ENCODE results near the gene LRRC19. TPM values are rescaled to one million over a fixed set of nuclear protein-coding genes. Genes with fewer than 3 reads are reported as not detected.
A peak's percentile ranks its signal among the peaks of the same experiment; 100 is the strongest.

The LRRC19 gene
- total RNA-seq, 1 experiment from 2014 or later, result not detected

DNA sequence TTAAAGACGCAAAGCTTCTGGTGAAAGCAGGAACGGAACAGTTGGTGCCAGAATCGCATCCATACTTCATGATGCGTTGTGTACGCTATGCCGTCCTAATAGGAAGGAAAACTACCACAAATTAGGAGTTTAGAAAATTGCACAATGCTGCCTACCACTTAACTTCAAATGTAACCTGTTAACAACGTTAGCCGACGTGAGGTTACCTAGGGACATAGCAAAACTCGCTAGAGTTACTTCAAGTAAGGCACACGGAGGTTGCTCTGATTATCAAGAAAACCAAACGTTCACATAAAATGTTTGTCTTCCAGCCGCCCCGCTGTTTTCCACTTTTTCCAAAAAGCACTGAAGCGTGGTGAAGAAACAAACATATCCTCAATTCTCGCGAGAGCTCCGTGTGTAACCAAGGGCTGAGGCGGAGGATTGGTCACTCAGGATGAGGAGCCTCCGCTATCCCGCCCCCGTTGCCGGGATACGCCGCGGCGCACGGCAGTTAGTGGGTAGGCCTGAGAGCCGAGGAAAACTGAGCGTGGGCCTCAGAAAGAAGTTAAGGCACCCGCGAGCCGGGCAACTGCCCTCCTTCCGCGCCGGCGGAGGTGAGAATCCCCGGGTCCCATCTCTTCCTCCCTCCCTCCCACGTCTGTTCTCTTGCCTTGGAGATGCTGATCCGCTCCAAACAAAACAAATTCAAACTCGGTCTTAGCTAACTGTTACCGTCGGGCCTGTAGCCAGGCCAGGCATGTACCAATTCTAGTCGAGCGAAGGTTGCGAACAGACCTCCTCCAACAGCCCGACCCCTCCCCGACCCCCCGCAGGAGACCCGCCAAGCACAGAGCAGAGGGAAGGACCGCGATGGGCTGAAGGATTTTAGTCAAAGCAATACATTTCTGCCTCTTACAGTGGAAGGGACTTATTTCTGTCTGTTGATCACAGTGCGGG lies 49.3 kb downstream of the LRRC19 start, which contains the start of gene IFT74:
TSS of gene IFT74 (plus strand) at position 492 of the 939 bp plus-strand sequence. CDS start 5,556 bp downstream, outside the sequence.
- Histone ChIP-seq H3K79me2 (ENCODE audit: low read length) (0 out of 2 replicates have a peak, but pooled peaks cover 12% of the 10 kb centered on the region), H3K27ac (ENCODE audit: low read length) (peak within 1 kb of the TSS; percentile 19; the same call in 1 of the 2 replicates), H3K4me2 (ENCODE audit: low read length) (peak within 1 kb of the TSS; percentile 90), H3K36me3 (ENCODE audit: low read depth, low read length) (no peaks in the 10 kb centered on the region), H3K9me2 (replicated peaks; ENCODE audit: low read length) (no peaks in the 10 kb centered on the region), H3F3A (ENCODE audit: low read length, unreplicated experiment) (no peaks in the 10 kb centered on the region), H3K4me3 (ENCODE audit: low read length) (peak within 1 kb of the TSS; percentile 80), H3K9me3 (ENCODE audit: low read length) (no peaks in the 10 kb centered on the region), H3K9ac (ENCODE audit: low read length) (peak within 1 kb of the TSS; percentile 86), H3K27me3 (ENCODE audit: low read length) (no peaks in the 10 kb centered on the region), H2AFZ (ENCODE audit: low read length) (peak within 1 kb of the TSS; percentile 94), H3K4me1 (ENCODE audit: insufficient read depth, low read length) (peaks cover 14% of the 10 kb centered on the region), H4K20me1 (ENCODE audit: low read length) (no peaks in the 10 kb centered on the region)
- ChIA-PET POLR2A (ENCODE audit: unreplicated experiment) (interaction anchor here (0.6 to 0.7 kb wide), 2 partner anchors 9 to 62 kb away, joined by 4 read pairs; partner anchors contain the start of gene PLAA), CTCF (interaction anchor here (0.5 to 0.6 kb wide), 2 partner anchors 64 to 233 kb away, joined by 7 to 10 read pairs; no protein-coding TSS in a partner anchor)
- peak; percentile 93 for DNase-seq
- intact Hi-C loops (cut with micrococcal nuclease), result loop anchor here (1.0 kb wide), 1 partner anchor 9 kb away; the partner anchor contains the start of gene PLAA
- TF ChIP-seq, protein P1, sequence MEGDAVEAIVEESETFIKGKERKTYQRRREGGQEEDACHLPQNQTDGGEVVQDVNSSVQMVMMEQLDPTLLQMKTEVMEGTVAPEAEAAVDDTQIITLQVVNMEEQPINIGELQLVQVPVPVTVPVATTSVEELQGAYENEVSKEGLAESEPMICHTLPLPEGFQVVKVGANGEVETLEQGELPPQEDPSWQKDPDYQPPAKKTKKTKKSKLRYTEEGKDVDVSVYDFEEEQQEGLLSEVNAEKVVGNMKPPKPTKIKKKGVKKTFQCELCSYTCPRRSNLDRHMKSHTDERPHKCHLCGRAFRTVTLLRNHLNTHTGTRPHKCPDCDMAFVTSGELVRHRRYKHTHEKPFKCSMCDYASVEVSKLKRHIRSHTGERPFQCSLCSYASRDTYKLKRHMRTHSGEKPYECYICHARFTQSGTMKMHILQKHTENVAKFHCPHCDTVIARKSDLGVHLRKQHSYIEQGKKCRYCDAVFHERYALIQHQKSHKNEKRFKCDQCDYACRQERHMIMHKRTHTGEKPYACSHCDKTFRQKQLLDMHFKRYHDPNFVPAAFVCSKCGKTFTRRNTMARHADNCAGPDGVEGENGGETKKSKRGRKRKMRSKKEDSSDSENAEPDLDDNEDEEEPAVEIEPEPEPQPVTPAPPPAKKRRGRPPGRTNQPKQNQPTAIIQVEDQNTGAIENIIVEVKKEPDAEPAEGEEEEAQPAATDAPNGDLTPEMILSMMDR (conservative IDR thresholded peaks at IDR 0.05; ENCODE audit: low read depth, low read length), result no peak
- TF ChIP-seq EZH2phosphoT487 (IDR thresholded peaks at IDR 0.05; ENCODE audit: borderline replicate concordance, low read length) (no peak), EZH2 (IDR thresholded peaks at IDR 0.05; ENCODE audit: low read length, unreplicated experiment) (no peak)
- peak; percentile 100 for ATAC-seq
- TSS peak; percentile 93 for BruUV-seq (replicated peaks)

DNA sequence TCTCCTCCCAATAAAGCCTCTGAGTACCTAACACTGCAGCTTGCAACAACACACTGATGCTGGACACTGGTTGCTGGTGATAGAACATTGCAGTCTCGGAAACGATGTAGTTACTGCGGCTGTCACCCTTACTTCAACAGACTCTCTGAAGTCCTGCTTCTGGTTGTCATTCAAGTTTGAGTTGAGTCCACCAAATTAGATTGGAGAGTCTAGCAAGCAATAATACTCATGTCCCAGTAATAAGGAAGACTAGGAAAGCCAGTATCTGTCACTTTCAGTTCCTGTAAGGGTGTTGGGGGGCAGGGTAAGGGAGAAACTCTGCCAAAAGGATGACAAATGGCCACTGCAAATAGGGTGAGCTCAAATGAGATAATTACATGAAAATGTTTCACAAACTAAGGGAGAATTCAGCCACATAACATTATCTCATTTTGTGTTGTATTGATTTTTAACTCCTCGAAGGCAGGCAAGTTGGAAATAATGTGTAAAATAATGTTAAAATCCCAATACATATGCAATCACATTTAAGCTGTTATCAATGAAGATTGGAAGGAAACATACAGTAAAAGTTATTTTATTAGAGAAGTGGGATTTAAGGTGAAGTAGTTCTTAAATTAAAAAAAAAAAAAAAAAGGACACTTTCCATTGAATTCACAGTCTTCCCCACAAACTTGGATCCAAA lies 50.1 kb downstream of the LRRC19 start:
- TF ChIP-seq, protein P1 (conservative IDR thresholded peaks at IDR 0.05; ENCODE audit: low read depth, low read length), result no peak
- TF ChIP-seq EZH2phosphoT487 (IDR thresholded peaks at IDR 0.05; ENCODE audit: borderline replicate concordance, low read length), result no peak
- no peak for TF ChIP-seq EZH2 (IDR thresholded peaks at IDR 0.05; ENCODE audit: low read length, unreplicated experiment)
- Histone ChIP-seq H3K4me2 (ENCODE audit: low read length) (peak overlapping the region; percentile 90), H3K9ac (ENCODE audit: low read length) (peak overlapping the region; percentile 86; the same call in 1 of the 2 replicates), H3K79me2 (ENCODE audit: low read length) (0 out of 2 replicates have a peak, but pooled peaks cover 12% of the 10 kb centered on the region), H3F3A (ENCODE audit: low read length, unreplicated experiment) (no peaks in the 10 kb centered on the region), H3K27ac (ENCODE audit: low read length) (no peak overlapping the region), H3K9me3 (ENCODE audit: low read length) (no peaks in the 10 kb centered on the region), H3K27me3 (ENCODE audit: low read length) (no peaks in the 10 kb centered on the region), H3K4me3 (ENCODE audit: low read length) (peak overlapping the region; percentile 80), H2AFZ (ENCODE audit: low read length) (peak overlapping the region; percentile 94), H3K4me1 (ENCODE audit: insufficient read depth, low read length) (peaks cover 14% of the 10 kb centered on the region), H3K9me2 (replicated peaks; ENCODE audit: low read length) (no peaks in the 10 kb centered on the region), H4K20me1 (ENCODE audit: low read length) (no peaks in the 10 kb centered on the region), H3K36me3 (ENCODE audit: low read depth, low read length) (no peaks in the 10 kb centered on the region)
- ATAC-seq (no peak), DNase-seq (no peak)
- BruUV-seq (replicated peaks), result no TSS peak
- intact Hi-C loops (cut with micrococcal nuclease), result no loop called here
- ChIA-PET CTCF (interaction anchor here (0.5 to 0.6 kb wide), 2 partner anchors 63 to 232 kb away, joined by 7 to 10 read pairs; no protein-coding TSS in a partner anchor), POLR2A (ENCODE audit: unreplicated experiment) (interaction anchor here (0.6 kb wide), 1 partner anchor 8 kb away, joined by 4 read pairs; the partner anchor contains the start of gene PLAA)
